ENCODE measurements around the gene CIDEA.
A peak's percentile ranks its signal among the peaks of the same experiment; 100 is the strongest.

Gene CIDEA

GRCh38 chr18:12306752-12307700, 52.9 kb downstream of the CIDEA start:
- H3K27me3 ChIP-seq (ENCODE audit: insufficient read depth, low read depth, severe bottlenecking), result no peaks in the 10 kb centered on the region
- no peak for DNase-seq
- H3K9me3 ChIP-seq (ENCODE audit: severe bottlenecking), result peaks cover 2% of the 10 kb centered on the region
- no peak for TF ChIP-seq CTCF (IDR thresholded peaks at IDR 0.05; ENCODE audit: low read depth, low read length)
- no peak overlapping the region for H3K4me3 ChIP-seq (ENCODE audit: low read depth, low read length)
- H3K27ac ChIP-seq, result no peak overlapping the region
- H3K36me3 ChIP-seq, result peaks cover 17% of the 10 kb centered on the region

- H3K9me3 ChIP-seq (ENCODE audit: severe bottlenecking), result peaks cover 8% of the 10 kb centered on the region
- H3K36me3 ChIP-seq, result peaks cover 22% of the 10 kb centered on the region
- H3K27ac ChIP-seq, result 0 out of 2 replicates have a peak within 1 kb of the TSS, but pooled peaks have one; percentile 26
- DNase-seq, result peak; percentile 64
- no peak for TF ChIP-seq CTCF (IDR thresholded peaks at IDR 0.05; ENCODE audit: low read depth, low read length)
- no peaks in the 10 kb centered on the region for H3K27me3 ChIP-seq (ENCODE audit: insufficient read depth, low read depth, severe bottlenecking)
- H3K4me3 ChIP-seq (ENCODE audit: low read depth, low read length), result peak within 1 kb of the TSS; percentile 86
Measured at GRCh38 chr18:12307701-12308385, 53.7 kb downstream of the CIDEA start, which contains the start of gene TUBB6. Gene TUBB6 (plus strand): TSS chr18:12308241. CDS start chr18:12308293, 52 bp downstream.

GRCh38 chr18:12308386-12309100, 54.4 kb downstream of the CIDEA start:
- peak overlapping the region; percentile 86 for H3K4me3 ChIP-seq (ENCODE audit: low read depth, low read length)
- H3K27me3 ChIP-seq (ENCODE audit: insufficient read depth, low read depth, severe bottlenecking), result no peaks in the 10 kb centered on the region
- peak; percentile 48 for DNase-seq
- H3K27ac ChIP-seq, result 0 out of 2 replicates have a peak overlapping the region, but pooled peaks have one; percentile 26
- peaks cover 8% of the 10 kb centered on the region for H3K9me3 ChIP-seq (ENCODE audit: severe bottlenecking)
- TF ChIP-seq CTCF (IDR thresholded peaks at IDR 0.05; ENCODE audit: low read depth, low read length), result no peak
- H3K36me3 ChIP-seq, result peaks cover 22% of the 10 kb centered on the region

- Histone ChIP-seq H3K27me3 (ENCODE audit: insufficient read depth, low read depth, severe bottlenecking) (no peaks in the 10 kb centered on the region), H3K4me3 (ENCODE audit: low read depth, low read length) (no peak overlapping the region), H3K9me3 (ENCODE audit: severe bottlenecking) (peaks cover 8% of the 10 kb centered on the region), H3K27ac (no peak overlapping the region), H3K36me3 (peaks cover 22% of the 10 kb centered on the region)
- no peak for TF ChIP-seq CTCF (IDR thresholded peaks at IDR 0.05; ENCODE audit: low read depth, low read length)
- no peak for DNase-seq
Measured at GRCh38 chr18:12309683-12310198, 55.6 kb downstream of the CIDEA start.

GRCh38 chr18:12310762-12311161, 56.6 kb downstream of the CIDEA start:
- DNase-seq, result no peak
- no peak overlapping the region for H3K4me3 ChIP-seq (ENCODE audit: low read depth, low read length)
- no peak overlapping the region for H3K27ac ChIP-seq
- no peak for TF ChIP-seq CTCF (IDR thresholded peaks at IDR 0.05; ENCODE audit: low read depth, low read length)
- peaks cover 8% of the 10 kb centered on the region for H3K9me3 ChIP-seq (ENCODE audit: severe bottlenecking)
- H3K36me3 ChIP-seq, result peaks cover 22% of the 10 kb centered on the region
- H3K27me3 ChIP-seq (ENCODE audit: insufficient read depth, low read depth, severe bottlenecking), result no peaks in the 10 kb centered on the region
